ENCODE results near the gene MTHFD2L. TPM values are rescaled to one million over a fixed set of nuclear protein-coding genes. Genes with fewer than 3 reads are reported as not detected.
"Not testable (repeated sequence)": the region's sequence is repeated elsewhere in the genome, so short reads cannot be mapped to it uniquely, and the experiment has no call there.

Gene MTHFD2L
- total RNA-seq, 1 donor from 2014 or later: 14.7 TPM

- no peak overlapping the region for H3K27ac Mint-ChIP-seq (ENCODE audit: unreplicated experiment)
- H3K27me3 Mint-ChIP-seq (ENCODE audit: unreplicated experiment): no peaks in the 10 kb centered on the region
- TF ChIP-seq, protein P1, sequence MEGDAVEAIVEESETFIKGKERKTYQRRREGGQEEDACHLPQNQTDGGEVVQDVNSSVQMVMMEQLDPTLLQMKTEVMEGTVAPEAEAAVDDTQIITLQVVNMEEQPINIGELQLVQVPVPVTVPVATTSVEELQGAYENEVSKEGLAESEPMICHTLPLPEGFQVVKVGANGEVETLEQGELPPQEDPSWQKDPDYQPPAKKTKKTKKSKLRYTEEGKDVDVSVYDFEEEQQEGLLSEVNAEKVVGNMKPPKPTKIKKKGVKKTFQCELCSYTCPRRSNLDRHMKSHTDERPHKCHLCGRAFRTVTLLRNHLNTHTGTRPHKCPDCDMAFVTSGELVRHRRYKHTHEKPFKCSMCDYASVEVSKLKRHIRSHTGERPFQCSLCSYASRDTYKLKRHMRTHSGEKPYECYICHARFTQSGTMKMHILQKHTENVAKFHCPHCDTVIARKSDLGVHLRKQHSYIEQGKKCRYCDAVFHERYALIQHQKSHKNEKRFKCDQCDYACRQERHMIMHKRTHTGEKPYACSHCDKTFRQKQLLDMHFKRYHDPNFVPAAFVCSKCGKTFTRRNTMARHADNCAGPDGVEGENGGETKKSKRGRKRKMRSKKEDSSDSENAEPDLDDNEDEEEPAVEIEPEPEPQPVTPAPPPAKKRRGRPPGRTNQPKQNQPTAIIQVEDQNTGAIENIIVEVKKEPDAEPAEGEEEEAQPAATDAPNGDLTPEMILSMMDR (IDR thresholded peaks at IDR 0.05): no peak
- DNase-seq (ENCODE audit: extremely low spot score, unreplicated experiment): no peak
- peaks cover 5% of the 10 kb centered on the region for H3K36me3 Mint-ChIP-seq (ENCODE audit: unreplicated experiment)
- peaks cover 22% of the 10 kb centered on the region for H3K4me1 Mint-ChIP-seq (ENCODE audit: unreplicated experiment)
- H3K9me3 Mint-ChIP-seq (ENCODE audit: unreplicated experiment): no peaks in the 10 kb centered on the region
- no peak overlapping the region for H3K4me3 Mint-ChIP-seq (ENCODE audit: unreplicated experiment)
These were observed 44.2 kb downstream of the MTHFD2L start for GRCh38 chr4:74202062-74202586.

DNA sequence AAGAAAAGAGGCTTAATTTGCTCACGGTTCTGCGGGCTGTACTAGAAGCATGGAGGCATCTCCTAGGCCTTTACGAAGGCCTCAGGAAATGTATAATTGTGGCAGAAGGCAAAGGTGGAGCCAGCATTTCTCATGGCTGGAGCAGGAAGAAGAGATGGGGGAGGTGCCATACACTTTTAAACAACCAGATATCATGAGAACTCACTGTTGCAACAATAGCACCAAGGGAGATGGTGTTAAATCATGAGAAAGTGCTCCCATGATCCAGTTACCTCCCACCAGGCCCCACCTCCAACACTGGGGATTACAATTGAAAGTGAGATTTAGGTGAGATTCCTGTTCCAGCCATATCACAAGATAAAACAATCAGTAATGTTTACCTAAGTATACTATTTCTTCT, 45.5 kb downstream of the MTHFD2L start:
- TF ChIP-seq, protein P1 (IDR thresholded peaks at IDR 0.05): no peak
- Mint-ChIP-seq H3K9me3 (ENCODE audit: unreplicated experiment) (no peaks in the 10 kb centered on the region), H3K4me3 (ENCODE audit: unreplicated experiment) (no peak overlapping the region), H3K27ac (ENCODE audit: unreplicated experiment) (no peak overlapping the region), H3K27me3 (ENCODE audit: unreplicated experiment) (no peaks in the 10 kb centered on the region), H3K4me1 (ENCODE audit: unreplicated experiment) (peaks cover 29% of the 10 kb centered on the region), H3K36me3 (ENCODE audit: unreplicated experiment) (peaks cover 5% of the 10 kb centered on the region)
- no peak for DNase-seq (ENCODE audit: extremely low spot score, unreplicated experiment)

GRCh38 chr4:74205046-74205445, 47.1 kb downstream of the MTHFD2L start:
- no peaks in the 10 kb centered on the region for H3K27me3 Mint-ChIP-seq (ENCODE audit: unreplicated experiment)
- TF ChIP-seq, protein P1 (IDR thresholded peaks at IDR 0.05): no peak
- DNase-seq (ENCODE audit: extremely low spot score, unreplicated experiment): no peak
- peaks cover 29% of the 10 kb centered on the region for H3K4me1 Mint-ChIP-seq (ENCODE audit: unreplicated experiment)
- peak overlapping the region; percentile 96 for H3K27ac Mint-ChIP-seq (ENCODE audit: unreplicated experiment)
- H3K9me3 Mint-ChIP-seq (ENCODE audit: unreplicated experiment): no peaks in the 10 kb centered on the region
- H3K4me3 Mint-ChIP-seq (ENCODE audit: unreplicated experiment): no peak overlapping the region
- H3K36me3 Mint-ChIP-seq (ENCODE audit: unreplicated experiment): peaks cover 10% of the 10 kb centered on the region

DNA sequence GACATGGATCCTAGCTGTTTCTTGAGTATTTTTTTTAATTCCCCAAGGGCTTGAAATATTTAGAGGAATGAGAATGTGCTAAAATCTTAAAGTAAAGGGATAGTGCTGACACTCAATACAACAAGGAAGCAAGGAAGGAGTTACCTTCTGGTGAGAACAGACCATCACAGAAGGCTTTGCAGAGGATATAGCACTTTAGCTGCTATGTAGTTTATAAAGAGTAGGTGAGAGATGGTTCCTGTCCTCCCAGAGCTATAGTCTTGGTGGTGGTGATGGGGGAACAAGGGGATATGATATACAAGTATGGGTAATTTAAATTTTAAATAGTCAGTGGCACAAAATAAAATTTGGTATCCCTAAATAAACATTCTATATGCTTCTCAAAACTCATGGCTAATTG, 47.6 kb downstream of the MTHFD2L start:
- Mint-ChIP-seq H3K4me3 (ENCODE audit: unreplicated experiment) (no peak overlapping the region), H3K36me3 (ENCODE audit: unreplicated experiment) (peaks cover 10% of the 10 kb centered on the region), H3K27me3 (ENCODE audit: unreplicated experiment) (no peaks in the 10 kb centered on the region), H3K4me1 (ENCODE audit: unreplicated experiment) (peaks cover 29% of the 10 kb centered on the region), H3K9me3 (ENCODE audit: unreplicated experiment) (no peaks in the 10 kb centered on the region), H3K27ac (ENCODE audit: unreplicated experiment) (peak overlapping the region; percentile 96)
- DNase-seq (ENCODE audit: extremely low spot score, unreplicated experiment): no peak
- TF ChIP-seq, protein P1 (IDR thresholded peaks at IDR 0.05): no peak

DNA sequence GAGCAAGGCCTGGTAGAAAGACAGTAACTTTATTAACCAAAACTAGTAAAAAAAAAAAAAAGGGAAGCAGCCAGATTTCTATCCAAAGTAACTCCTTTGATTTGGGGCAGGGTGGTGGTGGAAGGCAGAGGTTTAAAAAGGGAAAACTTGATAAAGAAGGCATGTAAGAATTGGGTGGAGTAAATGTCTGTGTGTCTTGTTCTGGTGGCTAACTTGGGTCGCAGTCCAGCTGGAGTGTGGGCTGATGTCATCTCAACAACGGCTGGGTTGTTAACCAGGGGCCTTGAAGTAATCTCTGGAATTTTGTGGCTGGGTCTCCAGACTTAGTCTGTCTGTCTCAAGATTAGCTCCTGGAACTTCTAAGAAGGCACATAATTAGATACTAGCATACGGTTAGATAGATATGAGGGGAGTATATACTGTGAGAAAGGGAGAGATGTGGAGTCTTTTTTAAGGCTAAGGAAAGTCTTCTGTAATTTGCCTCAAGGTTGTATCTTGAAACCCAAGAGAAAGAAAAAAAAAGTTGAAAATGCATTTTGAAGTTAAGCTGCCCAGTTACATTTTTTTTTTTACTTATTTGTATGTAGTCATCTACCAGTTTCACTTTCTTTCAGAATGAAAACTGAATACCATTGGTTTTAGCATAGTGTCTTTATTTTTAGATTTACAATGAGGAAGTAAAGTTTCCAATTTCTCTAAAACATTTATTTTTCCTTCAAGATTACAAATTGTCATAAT, 48.3 kb downstream of the MTHFD2L start:
- Mint-ChIP-seq H3K27me3 (ENCODE audit: unreplicated experiment) (no peaks in the 10 kb centered on the region), H3K9me3 (ENCODE audit: unreplicated experiment) (peaks cover 1% of the 10 kb centered on the region), H3K36me3 (ENCODE audit: unreplicated experiment) (peaks cover 12% of the 10 kb centered on the region), H3K27ac (ENCODE audit: unreplicated experiment) (peak overlapping the region; percentile 96), H3K4me1 (ENCODE audit: unreplicated experiment) (peaks cover 29% of the 10 kb centered on the region), H3K4me3 (ENCODE audit: unreplicated experiment) (peak overlapping the region; percentile 57)
- DNase-seq (ENCODE audit: extremely low spot score, unreplicated experiment): no peak
- TF ChIP-seq, protein P1 (IDR thresholded peaks at IDR 0.05): no peak

- Mint-ChIP-seq H3K36me3 (ENCODE audit: unreplicated experiment) (peaks cover 22% of the 10 kb centered on the region), H3K4me1 (ENCODE audit: unreplicated experiment) (peaks cover 22% of the 10 kb centered on the region), H3K9me3 (ENCODE audit: unreplicated experiment) (peaks cover 20% of the 10 kb centered on the region)
- DNase-seq (ENCODE audit: extremely low spot score, unreplicated experiment); H3K27ac Mint-ChIP-seq (ENCODE audit: unreplicated experiment); H3K4me3 Mint-ChIP-seq (ENCODE audit: unreplicated experiment); H3K27me3 Mint-ChIP-seq (ENCODE audit: unreplicated experiment): not testable (repeated sequence)
These were observed 56.7 kb downstream of the MTHFD2L start for GRCh38 chr4:74214457-74215159.

DNA sequence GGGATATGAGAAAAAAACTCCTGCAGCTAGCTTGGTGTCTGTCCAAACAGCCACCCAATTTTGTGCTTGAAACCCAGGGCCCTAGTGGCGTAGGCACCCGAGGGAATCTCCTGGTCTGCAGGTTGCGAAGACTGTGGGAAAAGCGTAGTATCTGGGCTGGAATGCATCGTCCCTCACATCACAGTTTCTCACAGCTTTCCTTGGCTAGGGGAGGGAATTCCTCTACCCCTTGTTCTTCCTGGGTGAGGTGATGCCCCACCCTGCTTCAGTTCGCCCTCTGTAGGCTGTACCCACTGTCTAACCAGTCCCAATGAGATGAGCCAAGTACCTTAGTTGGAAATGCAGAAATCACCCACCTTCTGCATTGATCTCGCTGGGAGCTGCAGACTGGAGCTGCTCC, 57.3 kb downstream of the MTHFD2L start:
- H3K4me3 Mint-ChIP-seq (ENCODE audit: unreplicated experiment); H3K27ac Mint-ChIP-seq (ENCODE audit: unreplicated experiment); H3K27me3 Mint-ChIP-seq (ENCODE audit: unreplicated experiment); DNase-seq (ENCODE audit: extremely low spot score, unreplicated experiment): not testable (repeated sequence)
- Mint-ChIP-seq H3K4me1 (ENCODE audit: unreplicated experiment) (peaks cover 26% of the 10 kb centered on the region), H3K9me3 (ENCODE audit: unreplicated experiment) (peaks cover 20% of the 10 kb centered on the region), H3K36me3 (ENCODE audit: unreplicated experiment) (peaks cover 18% of the 10 kb centered on the region)

Measured in osteocyte (in vitro differentiated cells).